ENCODE data around the gene WFDC2.

DNA sequence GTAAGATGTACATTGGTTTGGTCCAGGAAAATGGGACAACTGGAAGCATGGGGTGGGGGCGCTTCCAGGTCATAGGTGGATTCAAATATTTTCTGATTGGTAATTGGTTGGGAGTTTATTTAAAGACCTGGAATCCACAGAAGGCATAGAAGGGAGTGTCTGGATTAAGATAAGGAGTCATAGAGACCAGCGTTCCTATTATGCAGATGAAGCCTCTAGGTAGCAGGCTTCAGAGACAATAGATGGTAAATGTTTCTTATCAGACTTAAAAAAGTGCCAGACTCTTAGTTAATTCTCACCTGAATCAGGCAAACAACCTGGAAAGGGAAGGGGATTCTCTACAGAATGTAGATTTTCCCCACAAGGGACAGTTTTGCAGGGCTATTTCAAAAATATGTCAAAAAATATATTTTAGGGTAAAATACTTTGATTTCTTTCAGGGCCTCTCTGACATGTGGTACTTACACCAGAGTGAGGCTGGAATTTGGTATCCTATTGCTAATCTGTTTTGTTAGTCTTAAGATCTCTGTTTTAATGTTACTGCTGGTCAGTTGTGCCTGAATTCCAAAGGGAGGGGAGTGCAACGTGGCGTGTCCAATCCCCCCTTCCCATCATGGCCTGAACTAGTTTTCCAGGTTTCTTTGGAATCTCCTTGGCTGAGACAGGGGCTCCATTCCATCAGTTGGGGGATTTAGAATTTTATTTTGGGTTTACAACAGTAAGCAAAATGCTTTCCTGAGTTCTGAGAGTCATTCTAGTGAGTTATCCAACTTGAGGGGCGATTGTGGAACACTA is 28.5 kb upstream of the WFDC2 start:
- no peak for TF ChIP-seq CTCF (IDR thresholded peaks at IDR 0.05)
- TF ChIP-seq RAD21 (conservative IDR thresholded peaks at IDR 0.05 in 1 of 2, IDR thresholded peaks at IDR 0.05 in 1 of 2) = no peak
- no peak for TF ChIP-seq EP300 (IDR thresholded peaks at IDR 0.05)
- no peak for TF ChIP-seq MAZ (IDR thresholded peaks at IDR 0.05; ENCODE audit: borderline replicate concordance, low read depth, low read length)
- TF ChIP-seq CHD2 (IDR thresholded peaks at IDR 0.05; ENCODE audit: low read length, partially characterized antibody) = no peak
- TF ChIP-seq HDAC2 (IDR thresholded peaks at IDR 0.05) = no peak
- TF ChIP-seq RNF2 (IDR thresholded peaks at IDR 0.05; ENCODE audit: borderline replicate concordance, low read depth) = no peak
- no peak for TF ChIP-seq CBX2 (IDR thresholded peaks at IDR 0.05; ENCODE audit: borderline replicate concordance, low read depth)
- TF ChIP-seq RFX5 (IDR thresholded peaks at IDR 0.05) = no peak
- TF ChIP-seq NR3C1 (IDR thresholded peaks at IDR 0.05) = no peak
- TF ChIP-seq ESRRA (IDR thresholded peaks at IDR 0.05; ENCODE audit: borderline replicate concordance, low read length) = no peak
- no peak for TF ChIP-seq ZSCAN20 (CRISPR knock-in tag; IDR thresholded peaks at IDR 0.05)
- TF ChIP-seq, protein P1, sequence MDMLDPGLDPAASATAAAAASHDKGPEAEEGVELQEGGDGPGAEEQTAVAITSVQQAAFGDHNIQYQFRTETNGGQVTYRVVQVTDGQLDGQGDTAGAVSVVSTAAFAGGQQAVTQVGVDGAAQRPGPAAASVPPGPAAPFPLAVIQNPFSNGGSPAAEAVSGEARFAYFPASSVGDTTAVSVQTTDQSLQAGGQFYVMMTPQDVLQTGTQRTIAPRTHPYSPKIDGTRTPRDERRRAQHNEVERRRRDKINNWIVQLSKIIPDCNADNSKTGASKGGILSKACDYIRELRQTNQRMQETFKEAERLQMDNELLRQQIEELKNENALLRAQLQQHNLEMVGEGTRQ (IDR thresholded peaks at IDR 0.05) = no peak

All from A549 (cell line).